Vagina (tissue), 2 donors: ENCODE results near the gene SPOPL.

Experiments
- CTCF ChIP-seq, 3 experiments: fragments of 450-650 bp in 2 of 3; fragments of 200-600 bp in 1 of 3; sonication (generic) in 1 of 3; IDR thresholded peaks; one replicate each; pipeline ENCODE4 v1.5.1; 2017 to 2019; ENCODE audit warnings: antibody characterized with exemption in 3 of 3, mild to moderate bottlenecking in 2 of 3, moderate library complexity in 2 of 3
- POLR2A ChIP-seq, 2 donors: fragments of 450-650 bp; IDR thresholded peaks; one replicate each; pipeline ENCODE4 v1.6.1; 2017; ENCODE audit warnings: antibody characterized with exemption in 2 of 2, mild to moderate bottlenecking in 2 of 2, moderate library complexity in 2 of 2
- POLR2AphosphoS5 ChIP-seq, 2 donors: sonication (generic); formaldehyde crosslinking; IDR thresholded peaks; one replicate each; pipeline ENCODE4 v1.9.0; 2017; ENCODE audit warnings: antibody characterized with exemption in 2 of 2, mild to moderate bottlenecking in 2 of 2, low read depth in 1 of 2; ENCODE audit not compliant: insufficient read depth in 1 of 2

DNA sequence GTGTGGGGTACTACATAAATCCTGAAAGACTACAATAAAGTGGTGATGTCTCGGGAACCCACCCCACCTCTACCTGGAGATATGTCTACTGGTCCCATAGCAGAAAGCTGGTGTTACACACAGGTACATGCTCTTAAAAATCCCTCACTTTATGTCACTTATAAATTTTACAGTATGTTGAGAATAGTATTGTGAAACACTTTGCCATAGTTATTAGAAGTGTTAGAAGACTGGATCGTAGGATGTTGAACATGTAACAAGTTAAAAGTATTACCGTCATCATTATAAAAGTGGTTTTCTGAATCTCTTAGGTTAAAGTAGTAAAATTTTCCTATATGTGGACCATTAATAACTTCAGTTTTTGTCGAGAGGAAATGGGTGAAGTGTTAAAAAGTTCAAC is 48.6 kb downstream of the SPOPL start:
- no peak for TF ChIP-seq CTCF (IDR thresholded peaks at IDR 0.05)
- no peak for TF ChIP-seq POLR2A (IDR thresholded peaks at IDR 0.05)
- TF ChIP-seq POLR2AphosphoS5 (IDR thresholded peaks at IDR 0.05; ENCODE audit: insufficient read depth in 1 of 2, low read depth in 1 of 2) = no peak
